GM12878 (cell line): Measurements from ENCODE around the gene PEF1. TPM values are rescaled to one million over a fixed set of nuclear protein-coding genes. Genes with fewer than 3 reads are reported as not detected.

ENCODE experiments used
- ATAC-seq: fragments of 200-7000 bp; cut with Tn5 transposase; 3 replicates; pipeline ENCODE4 v1.9.1; 2020; ENCODE audit warnings: mild to moderate bottlenecking, moderate library complexity
- BruUV-seq: library from RNA; stranded (reverse); fragments of 400-500 nt; replicated peaks from 2 replicates; lab custom pipeline; 2021; lab: Mats Ljungman, UMichigan
- CTCF ChIA-PET: fragments of 300-600 bp; sonication (Branson Sonifier 250); formaldehyde crosslinking; extraction: SDS; loops from one replicate; lab custom pipeline; 2021; ENCODE audit warnings: inconsistent platforms; lab: Yijun Ruan, JAX
- POLR2A ChIA-PET: fragments of 350-600 bp; formaldehyde crosslinking; extraction: SDS; loops from one replicate; lab custom pipeline; 2021; ENCODE audit warnings: inconsistent platforms; lab: Charles Lee
- RAD21 ChIA-PET: fragments of 300-600 bp; sonication (Branson Sonifier 250); formaldehyde crosslinking; loops from one replicate; lab custom pipeline; 2023; ENCODE audit warnings: antibody characterized with exemption; ENCODE audit not compliant: unreplicated experiment; lab: Charles Lee
- SMC1A ChIA-PET: fragments of 300-600 bp; sonication (Branson Sonifier 250); formaldehyde crosslinking; loops from one replicate; lab custom pipeline; 2023; ENCODE audit not compliant: unreplicated experiment, uncharacterized antibody; lab: Charles Lee
- DNase-seq: peaks from one replicate; pipeline ENCODE4 v3.0.0-alpha.2; 2011; ENCODE audit warnings: low read depth, low spot score
- FAIRE-seq: peaks from 3 replicates; lab custom pipeline; 2011; peaks lifted over from hg19 to GRCh38; lab: Jason Lieb, UNC
- H2AFZ ChIP-seq: 2 replicates; pipeline ENCODE4 v1.6.0; 2011; ENCODE audit warnings: low read depth, low read length, control low read depth; ENCODE audit not compliant: control insufficient read depth
- H3K27ac ChIP-seq: 2 replicates; pipeline ENCODE4 v1.5.1; 2011; ENCODE audit warnings: control low read depth; ENCODE audit not compliant: control insufficient read depth, insufficient read depth
- H3K27me3 ChIP-seq, 2 experiments: replicated peaks in 1 of 2; 2 replicates each; pipeline versions ENCODE4 v1.6.0 to v1.6.1; 2011; ENCODE audit warnings: low read length in 1 of 2; ENCODE audit not compliant: control insufficient read depth in 2 of 2, insufficient read depth in 2 of 2
- H3K36me3 ChIP-seq, 2 experiments: 2 replicates each; pipeline ENCODE4 v1.5.1; 2011; ENCODE audit warnings: low read length in 1 of 2; ENCODE audit not compliant: control insufficient read depth in 2 of 2, insufficient read depth in 2 of 2
- H3K4me1 ChIP-seq: 2 replicates; pipeline ENCODE4 v1.6.1; 2011; ENCODE audit warnings: mild to moderate bottlenecking, low read length, moderate library complexity, mixed read lengths; ENCODE audit not compliant: control insufficient read depth, insufficient read depth
- H3K4me2 ChIP-seq: 2 replicates; pipeline ENCODE4 v1.6.0; 2011; ENCODE audit warnings: control low read depth; ENCODE audit not compliant: control insufficient read depth, insufficient read depth
- H3K4me3 ChIP-seq: fragments of 200-600 bp; sonication (generic); 2 replicates; pipeline ENCODE4 v1.5.1; 2016
- H3K79me2 ChIP-seq: 2 replicates; pipeline ENCODE4 v1.6.0; 2011; ENCODE audit warnings: low read length; ENCODE audit not compliant: control insufficient read depth, insufficient read depth
- H3K9ac ChIP-seq: 2 replicates; pipeline ENCODE4 v1.8.0; 2011; ENCODE audit warnings: low read length, control low read depth, mixed read lengths; ENCODE audit not compliant: control insufficient read depth, insufficient read depth
- H3K9me3 ChIP-seq: replicated peaks from 3 replicates; pipeline ENCODE4 v1.5.1; 2011; ENCODE audit warnings: mild to moderate bottlenecking, low read length; ENCODE audit not compliant: control insufficient read depth, insufficient read depth
- H4K20me1 ChIP-seq: 2 replicates; pipeline ENCODE4 v1.6.0; 2011; ENCODE audit not compliant: control insufficient read depth, insufficient read depth
- ATF7 ChIP-seq: fragments of 450-650 bp; IDR thresholded peaks from 2 replicates; pipeline ENCODE4 v1.6.1; 2016; ENCODE audit warnings: low read depth, mild to moderate bottlenecking
- BRCA1 ChIP-seq: IDR thresholded peaks from 2 replicates; pipeline ENCODE4 v1.6.1; 2011; ENCODE audit warnings: low read depth, low read length, improper control_type of control experiment
- FOXK2 ChIP-seq: fragments of 450-650 bp; IDR thresholded peaks from 2 replicates; pipeline ENCODE4 v1.6.1; 2017; ENCODE audit warnings: mild to moderate bottlenecking, moderate library complexity
- FOXM1 ChIP-seq: IDR thresholded peaks from 2 replicates; pipeline ENCODE4 v1.6.1; 2012; ENCODE audit warnings: low read depth, mild to moderate bottlenecking, inconsistent platforms, low read length, moderate library complexity
- GATAD2B ChIP-seq: fragments of 450-650 bp; conservative IDR thresholded peaks from 2 replicates; pipeline ENCODE4 v1.6.1; 2017; ENCODE audit warnings: low read depth, mild to moderate bottlenecking, moderate library complexity
- HCFC1 ChIP-seq: fragments of 150-350 bp; IDR thresholded peaks from 2 replicates; pipeline ENCODE4 v1.6.1; 2014; ENCODE audit warnings: low read length
- IKZF2 ChIP-seq, 2 experiments: fragments of 450-650 bp; IDR thresholded peaks; 2 replicates each; pipeline ENCODE4 v1.6.1; 2017; ENCODE audit warnings: mild to moderate bottlenecking in 2 of 2, moderate library complexity in 2 of 2
- KLF5 ChIP-seq: fragments of 450-650 bp; IDR thresholded peaks from 2 replicates; pipeline ENCODE4 v1.6.1; 2014; ENCODE audit warnings: mild to moderate bottlenecking; ENCODE audit not compliant: partially characterized antibody
- NFYB ChIP-seq: IDR thresholded peaks from 2 replicates; pipeline ENCODE4 v1.6.1; 2011; ENCODE audit warnings: low read depth, mild to moderate bottlenecking, low read length, improper control_type of control experiment, moderate library complexity; ENCODE audit not compliant: insufficient read depth
- NR2C1 ChIP-seq: fragments of 450-650 bp; IDR thresholded peaks from 2 replicates; pipeline ENCODE4 v1.6.1; 2017; ENCODE audit warnings: antibody characterized with exemption, mild to moderate bottlenecking, moderate library complexity
- NR2C2 ChIP-seq: IDR thresholded peaks from 2 replicates; pipeline ENCODE4 v1.6.1; 2011; ENCODE audit warnings: borderline replicate concordance, low read depth; ENCODE audit not compliant: control insufficient read depth, insufficient read length
- POLR2A ChIP-seq: IDR thresholded peaks from 2 replicates; pipeline ENCODE4 v1.6.1; 2011; ENCODE audit warnings: low read depth, mild to moderate bottlenecking, low read length
- POLR2AphosphoS2 ChIP-seq: IDR thresholded peaks from 2 replicates; pipeline ENCODE4 v1.6.1; 2011; ENCODE audit warnings: low read depth, mild to moderate bottlenecking, low read length, improper control_type of control experiment, moderate library complexity
- SMC3 ChIP-seq: IDR thresholded peaks from 2 replicates; pipeline ENCODE4 v1.6.1; 2011; ENCODE audit warnings: low read length, improper control_type of control experiment, borderline replicate concordance
- SREBF1 ChIP-seq: IDR thresholded peaks from 2 replicates; pipeline ENCODE4 v1.6.1; 2012; ENCODE audit warnings: mild to moderate bottlenecking, low read length
- ZNF207 ChIP-seq: fragments of 450-650 bp; IDR thresholded peaks from 2 replicates; pipeline ENCODE4 v1.6.1; 2014; ENCODE audit warnings: antibody characterized with exemption, mild to moderate bottlenecking, borderline replicate concordance
- WGBS: methylation state at CpG from one replicate; pipeline ENCODE4 v1.1.6; 2016; ENCODE audit warnings: low lambda C conversion rate; ENCODE audit not compliant: insufficient replicate concordance, insufficient coverage; ENCODE audit errors: missing lambda C conversion rate; 5-methylcytosine and 5-hydroxymethylcytosine counted together
- in situ Hi-C: fragments of 300-500 bp; cut with MboI; formaldehyde crosslinking; loops from 9 replicates; pipeline ENCODE4 v1.14.3; 2018; ENCODE audit warnings: mixed read lengths
- intact Hi-C: fragments of 100-400 bp; cut with micrococcal nuclease; formaldehyde crosslinking; loops from one replicate; pipeline ENCODE4 v1.14.2; 2022; ENCODE audit not compliant: unreplicated experiment
- polyA plus RNA-seq, 11 experiments: library from polyadenylated mRNA; depleted of rRNA in 4 of 11; unstranded in 6 of 11; stranded (reverse) in 5 of 11; fragments of >200 nt; fragmentation: Nextera tagmentation in 4 of 11; fragmentation: Illumina TruSeq in 1 of 11; extraction: Ambion mirVana in 4 of 11; extraction: Trizol in 1 of 11; gene quantifications; 1 replicate in 1 of 11; 2 replicates in 10 of 11; pipeline versions ENCODE4 v1.2.1 to v1.2.3, GENCODE V29; 2011 to 2016; ENCODE audit warnings: inconsistent platforms in 2 of 11, missing spikeins in 2 of 11, low read depth in 1 of 11
- total RNA-seq, 4 experiments: library from RNA; depleted of rRNA in 3 of 4; stranded (reverse); fragments of >200 nt in 3 of 4; fragmentation: Illumina TruSeq in 1 of 4; extraction: Trizol in 1 of 4; gene quantifications; 2 replicates each; pipeline versions ENCODE4 v1.2.1 to v1.2.3, GENCODE V29; 2013 to 2021
- TF ChIP-seq, protein P1 (sequence below): fragments of 450-650 bp; conservative IDR thresholded peaks from 2 replicates; pipeline ENCODE4 v1.6.1; 2017; ENCODE audit warnings: mild to moderate bottlenecking, moderate library complexity
- TF ChIP-seq, protein P2 (sequence below): fragments of 450-650 bp; IDR thresholded peaks from 2 replicates; pipeline ENCODE4 v1.6.1; 2017; ENCODE audit warnings: borderline replicate concordance
- TF ChIP-seq, protein P3 (sequence below): fragments of 450-650 bp; IDR thresholded peaks from 2 replicates; pipeline ENCODE4 v1.6.1; 2016; ENCODE audit warnings: mild to moderate bottlenecking

The PEF1 gene
- total and polyA plus RNA-seq, 10 of the 15 experiments (the other 5 are each of a cell fraction or from before 2014, with no cell fraction given) = 27.1 to 107 (median 79.0) TPM

DNA sequence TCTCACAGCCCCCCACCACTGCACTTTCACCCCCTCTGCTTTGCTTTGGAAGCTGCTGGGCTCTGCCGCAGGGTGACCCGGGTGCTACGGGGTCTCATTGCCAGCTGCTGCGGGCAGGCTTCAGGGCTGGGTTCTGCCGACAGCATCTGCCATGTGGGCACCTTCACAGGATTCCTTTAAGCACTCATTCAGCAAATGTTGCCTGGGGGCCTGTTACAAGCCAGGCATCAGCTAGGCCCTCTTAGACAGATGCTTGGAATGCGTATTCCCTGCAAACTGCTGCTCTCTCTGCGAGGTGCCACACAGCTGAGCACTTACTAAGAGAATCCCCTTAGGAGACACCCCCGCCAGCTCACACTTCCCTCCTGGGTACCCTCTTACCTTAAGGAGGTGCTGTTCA, 29.9 kb upstream of the PEF1 start:
- H2AFZ ChIP-seq = no peak overlapping the region
- FAIRE-seq (no peak), ATAC-seq (no peak), DNase-seq (no peak)
- H3K9me3 ChIP-seq = no peaks in the 10 kb centered on the region
- intact Hi-C loops = no loop called here
- CTCF ChIA-PET = interaction anchor here (2.2 kb wide), 1 partner anchor 10 kb away, joined by 11 read pairs; no protein-coding TSS in a partner anchor
- no peak overlapping the region for H3K27ac ChIP-seq
- H3K79me2 ChIP-seq = no peaks in the 10 kb centered on the region
- H3K4me1 ChIP-seq = no peaks in the 10 kb centered on the region
- H3K4me3 ChIP-seq = no peak overlapping the region
- POLR2A ChIA-PET = no interaction called here
- no TSS peak for BruUV-seq
- H4K20me1 ChIP-seq = no peaks in the 10 kb centered on the region
- no peaks in the 10 kb centered on the region for H3K36me3 ChIP-seq
- H3K4me2 ChIP-seq = no peak overlapping the region
- H3K27me3 ChIP-seq = 0 out of 4 replicates have a peak, but pooled peaks cover 0 to 1% of the 10 kb centered on the region in 2 experiments
- H3K9ac ChIP-seq = no peak overlapping the region
- TF ChIP-seq, protein P1, sequence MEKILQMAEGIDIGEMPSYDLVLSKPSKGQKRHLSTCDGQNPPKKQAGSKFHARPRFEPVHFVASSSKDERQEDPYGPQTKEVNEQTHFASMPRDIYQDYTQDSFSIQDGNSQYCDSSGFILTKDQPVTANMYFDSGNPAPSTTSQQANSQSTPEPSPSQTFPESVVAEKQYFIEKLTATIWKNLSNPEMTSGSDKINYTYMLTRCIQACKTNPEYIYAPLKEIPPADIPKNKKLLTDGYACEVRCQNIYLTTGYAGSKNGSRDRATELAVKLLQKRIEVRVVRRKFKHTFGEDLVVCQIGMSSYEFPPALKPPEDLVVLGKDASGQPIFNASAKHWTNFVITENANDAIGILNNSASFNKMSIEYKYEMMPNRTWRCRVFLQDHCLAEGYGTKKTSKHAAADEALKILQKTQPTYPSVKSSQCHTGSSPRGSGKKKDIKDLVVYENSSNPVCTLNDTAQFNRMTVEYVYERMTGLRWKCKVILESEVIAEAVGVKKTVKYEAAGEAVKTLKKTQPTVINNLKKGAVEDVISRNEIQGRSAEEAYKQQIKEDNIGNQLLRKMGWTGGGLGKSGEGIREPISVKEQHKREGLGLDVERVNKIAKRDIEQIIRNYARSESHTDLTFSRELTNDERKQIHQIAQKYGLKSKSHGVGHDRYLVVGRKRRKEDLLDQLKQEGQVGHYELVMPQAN = no peak
- TF ChIP-seq SREBF1 (no peak), GATAD2B (no peak), IKZF2 (IDR thresholded peaks at IDR 0.05) (no peak), BRCA1 (no peak), FOXM1 (no peak), FOXK2 (no peak), NR2C1 (no peak), KLF5 (no peak), SMC3 (no peak), POLR2AphosphoS2 (no peak), HCFC1 (no peak), POLR2A (no peak), ATF7 (no peak), ZNF207 (no peak), NFYB (no peak), NR2C2 (no peak)
- TF ChIP-seq, protein P2, sequence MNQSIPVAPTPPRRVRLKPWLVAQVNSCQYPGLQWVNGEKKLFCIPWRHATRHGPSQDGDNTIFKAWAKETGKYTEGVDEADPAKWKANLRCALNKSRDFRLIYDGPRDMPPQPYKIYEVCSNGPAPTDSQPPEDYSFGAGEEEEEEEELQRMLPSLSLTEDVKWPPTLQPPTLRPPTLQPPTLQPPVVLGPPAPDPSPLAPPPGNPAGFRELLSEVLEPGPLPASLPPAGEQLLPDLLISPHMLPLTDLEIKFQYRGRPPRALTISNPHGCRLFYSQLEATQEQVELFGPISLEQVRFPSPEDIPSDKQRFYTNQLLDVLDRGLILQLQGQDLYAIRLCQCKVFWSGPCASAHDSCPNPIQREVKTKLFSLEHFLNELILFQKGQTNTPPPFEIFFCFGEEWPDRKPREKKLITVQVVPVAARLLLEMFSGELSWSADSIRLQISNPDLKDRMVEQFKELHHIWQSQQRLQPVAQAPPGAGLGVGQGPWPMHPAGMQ = no peak
- TF ChIP-seq, protein P3, sequence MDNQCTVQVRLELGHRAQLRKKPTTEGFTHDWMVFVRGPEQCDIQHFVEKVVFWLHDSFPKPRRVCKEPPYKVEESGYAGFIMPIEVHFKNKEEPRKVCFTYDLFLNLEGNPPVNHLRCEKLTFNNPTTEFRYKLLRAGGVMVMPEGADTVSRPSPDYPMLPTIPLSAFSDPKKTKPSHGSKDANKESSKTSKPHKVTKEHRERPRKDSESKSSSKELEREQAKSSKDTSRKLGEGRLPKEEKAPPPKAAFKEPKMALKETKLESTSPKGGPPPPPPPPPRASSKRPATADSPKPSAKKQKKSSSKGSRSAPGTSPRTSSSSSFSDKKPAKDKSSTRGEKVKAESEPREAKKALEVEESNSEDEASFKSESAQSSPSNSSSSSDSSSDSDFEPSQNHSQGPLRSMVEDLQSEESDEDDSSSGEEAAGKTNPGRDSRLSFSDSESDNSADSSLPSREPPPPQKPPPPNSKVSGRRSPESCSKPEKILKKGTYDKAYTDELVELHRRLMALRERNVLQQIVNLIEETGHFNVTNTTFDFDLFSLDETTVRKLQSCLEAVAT = no peak
- in situ Hi-C loops = no loop called here
- SMC1A ChIA-PET = no interaction called here
- 15% methylated on average over 8 of the region's 8 CpGs for WGBS
- RAD21 ChIA-PET = interaction anchor here (1.0 kb wide), 1 partner anchor 39 kb away, joined by 3 read pairs; no protein-coding TSS in a partner anchor
